Hematopoietic multipotent progenitor cell treated with erythropoietin and hydrocortisone succinate and interleukin-3 and kit ligand, for 4 days (in vitro differentiated cells): ENCODE results near the gene SLC26A3.
"Not testable (repeated sequence)": the region's sequence is repeated elsewhere in the genome, so short reads cannot be mapped to it uniquely, and the experiment has no call there.

Source experiments
- DNase-seq: peaks from one replicate; pipeline ENCODE4 v3.0.0-alpha.2; 2015

The SLC26A3 gene

DNA sequence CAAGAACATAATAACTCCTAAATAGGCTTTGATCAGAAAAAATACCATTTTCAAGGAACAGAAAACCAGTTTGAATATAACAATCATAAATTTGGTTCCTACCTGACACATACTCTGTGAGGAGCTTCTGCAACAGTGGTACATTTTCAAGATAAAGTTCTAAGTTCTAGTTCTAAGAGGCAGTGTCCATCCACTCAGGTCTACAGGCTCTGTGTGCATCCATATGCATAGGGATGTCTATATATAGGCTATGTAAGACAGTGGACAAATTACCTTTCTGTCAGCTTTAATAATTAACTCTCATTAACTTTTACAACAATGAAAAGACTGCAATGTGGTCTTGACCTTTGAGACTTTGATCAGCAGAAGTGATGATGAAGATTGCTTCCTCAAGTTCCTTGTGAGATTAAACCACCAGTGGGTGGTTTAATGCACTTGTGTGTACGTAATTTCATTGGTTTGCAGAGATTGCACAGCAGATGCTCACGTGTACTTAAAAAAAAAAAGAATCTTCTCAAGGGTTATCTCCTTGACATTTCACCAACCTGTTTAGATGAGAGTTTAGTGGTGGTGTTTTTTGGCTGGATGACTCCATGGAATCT is at the start of gene SLC26A3:
Gene SLC26A3 (minus strand): TSS at position 215 of the 602 bp plus-strand sequence. CDS start 8,714 bp downstream, outside the sequence.
- DNase-seq, result no peak

DNA sequence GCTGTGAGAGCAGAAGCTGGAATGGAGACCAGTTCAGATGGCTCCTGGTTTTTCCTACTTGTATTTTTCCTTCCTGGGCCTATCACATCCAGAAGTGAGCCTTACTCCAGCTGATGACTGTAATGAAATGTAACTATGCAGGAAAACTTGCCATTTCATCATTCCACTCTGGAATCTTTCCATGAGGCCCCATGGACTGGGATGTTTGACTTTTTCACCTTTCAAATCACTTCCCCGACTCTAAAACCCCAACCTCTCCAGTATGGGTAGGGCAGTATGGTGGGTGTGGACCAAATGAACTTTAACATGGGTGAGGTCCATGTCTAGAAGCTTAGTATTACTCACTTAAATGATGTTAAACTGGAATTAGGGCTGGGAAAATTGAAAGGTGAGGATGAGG is 47.6 kb upstream of the SLC26A3 start:
- DNase-seq, result no peak

DNA sequence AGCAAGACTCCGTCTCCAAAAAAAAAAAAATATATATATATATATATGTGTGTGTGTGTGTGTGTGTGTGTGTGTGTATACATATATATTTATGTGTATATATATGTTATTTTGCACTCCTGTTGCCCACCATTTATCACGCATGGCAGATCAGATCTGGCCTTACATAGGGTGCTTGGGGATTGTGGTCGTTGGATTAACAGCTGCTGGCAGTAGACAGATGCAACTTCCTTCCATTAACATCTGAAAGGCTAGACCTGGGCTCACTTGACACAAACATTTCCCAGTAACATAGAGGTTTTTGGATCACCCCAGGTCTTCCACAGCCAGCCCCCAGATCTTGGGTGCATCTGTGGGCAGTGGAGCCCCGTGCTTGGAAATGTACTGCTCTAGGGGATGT is 47.2 kb upstream of the SLC26A3 start:
- DNase-seq, result peak; percentile 28

DNA sequence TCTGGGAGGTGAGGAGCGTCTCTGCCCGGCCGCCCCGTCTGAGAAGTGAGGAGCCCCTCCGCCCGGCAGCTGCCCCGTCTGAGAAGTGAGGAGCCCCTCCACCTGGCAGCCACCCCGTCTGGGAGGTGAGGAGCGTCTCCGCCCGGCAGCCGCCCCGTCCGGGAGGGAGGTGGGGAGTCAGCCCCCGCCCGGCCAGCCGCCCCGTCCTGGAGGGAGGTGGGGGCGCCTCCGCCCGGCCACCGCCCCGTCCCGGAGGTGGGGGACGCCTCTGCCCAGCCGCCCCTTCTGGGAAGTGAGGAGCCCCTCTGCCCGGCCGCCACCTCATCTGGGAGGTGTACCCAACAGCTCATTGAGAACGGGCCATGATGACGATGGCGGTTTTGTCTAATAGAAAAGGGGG is 45.2 kb upstream of the SLC26A3 start:
- DNase-seq, result not testable (repeated sequence)

DNA sequence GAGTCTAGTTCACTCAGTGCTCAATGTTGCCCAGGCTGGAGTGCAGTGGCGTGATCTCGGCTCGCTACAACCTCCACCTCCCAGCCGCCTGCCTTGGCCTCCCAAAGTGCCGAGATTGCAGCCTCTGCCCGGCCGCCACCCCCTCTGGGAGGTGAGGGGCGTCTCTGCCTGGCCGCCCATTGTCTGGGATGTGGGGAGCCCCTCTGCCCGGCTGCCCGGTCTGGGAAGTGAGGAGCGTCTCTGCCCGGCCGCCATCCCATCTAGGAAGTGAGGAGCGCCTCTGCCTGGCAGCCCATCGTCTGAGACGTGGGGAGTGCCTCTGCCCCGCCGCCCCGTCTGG is 44.8 kb upstream of the SLC26A3 start:
- not testable (repeated sequence) for DNase-seq

DNA sequence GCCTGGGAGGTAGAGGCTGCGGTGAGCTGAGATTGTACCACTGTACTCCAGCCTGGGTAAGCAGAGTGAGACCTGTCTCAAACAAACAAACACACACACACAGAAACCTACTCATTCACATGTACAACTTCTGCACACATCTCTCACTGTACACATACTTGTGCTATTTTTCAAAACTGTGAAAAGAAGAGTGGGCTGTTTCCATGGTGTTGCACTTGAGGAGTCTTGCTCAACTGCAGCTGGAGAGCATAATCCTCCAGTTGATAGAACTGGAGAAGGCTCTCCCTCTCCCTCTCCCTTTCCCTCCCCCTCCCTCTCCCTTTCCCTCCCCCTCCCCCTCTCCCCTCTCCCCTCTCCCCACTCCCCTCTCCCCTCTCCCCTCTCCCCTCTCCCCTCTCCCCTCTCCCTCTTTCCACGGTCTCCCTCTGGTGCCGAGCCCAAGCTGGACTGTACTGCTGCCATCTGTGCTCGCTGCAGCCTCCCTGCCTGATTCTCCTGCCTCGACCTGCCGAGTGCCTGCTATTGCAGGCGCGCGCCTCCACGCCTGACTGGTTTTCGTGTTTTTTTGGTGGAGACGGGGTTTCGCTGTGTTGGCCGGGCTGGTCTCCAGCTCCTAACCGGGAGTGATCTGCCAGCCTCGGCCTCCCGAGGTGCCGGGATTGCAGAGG is 44.3 kb upstream of the SLC26A3 start:
- DNase-seq, result no peak

DNA sequence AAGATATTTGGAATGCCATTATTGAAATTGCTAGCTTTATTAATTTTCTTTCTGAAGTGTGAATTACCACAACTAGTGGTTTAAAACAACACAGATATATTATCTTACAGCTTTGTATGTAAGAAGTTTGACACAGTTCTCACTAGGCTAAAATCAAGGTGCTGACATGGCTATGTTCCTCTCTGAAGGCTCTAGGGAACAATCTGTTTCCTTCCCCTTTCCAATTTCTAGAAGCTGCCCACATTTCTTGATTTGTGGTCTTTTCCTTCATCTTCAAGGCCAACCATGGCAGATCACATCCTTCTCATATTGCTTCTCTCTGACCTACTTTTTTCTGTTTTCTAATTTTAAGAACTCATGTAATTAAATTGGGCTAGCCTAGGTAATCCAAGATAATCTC is 43.3 kb upstream of the SLC26A3 start:
- peak; percentile 68 for DNase-seq

DNA sequence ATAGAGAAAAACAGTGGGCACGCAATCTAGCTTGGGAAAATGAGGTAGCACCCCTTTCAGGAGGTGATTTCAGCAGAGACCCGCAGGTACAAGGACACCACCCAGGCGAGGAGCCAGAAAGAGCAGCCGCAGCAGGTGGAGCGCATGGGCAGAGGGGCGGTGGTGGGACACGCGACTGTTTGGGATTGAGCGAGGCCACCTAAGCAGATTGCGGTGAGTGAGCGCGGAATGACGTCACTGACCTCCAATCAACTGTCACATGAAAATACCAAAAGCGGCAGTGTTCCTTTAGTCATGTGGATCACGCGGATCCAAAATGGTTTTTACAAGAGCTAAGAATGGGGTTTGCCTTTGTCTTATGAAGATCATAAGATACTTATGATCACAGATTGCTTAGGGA is 40.2 kb upstream of the SLC26A3 start:
- no peak for DNase-seq

DNA sequence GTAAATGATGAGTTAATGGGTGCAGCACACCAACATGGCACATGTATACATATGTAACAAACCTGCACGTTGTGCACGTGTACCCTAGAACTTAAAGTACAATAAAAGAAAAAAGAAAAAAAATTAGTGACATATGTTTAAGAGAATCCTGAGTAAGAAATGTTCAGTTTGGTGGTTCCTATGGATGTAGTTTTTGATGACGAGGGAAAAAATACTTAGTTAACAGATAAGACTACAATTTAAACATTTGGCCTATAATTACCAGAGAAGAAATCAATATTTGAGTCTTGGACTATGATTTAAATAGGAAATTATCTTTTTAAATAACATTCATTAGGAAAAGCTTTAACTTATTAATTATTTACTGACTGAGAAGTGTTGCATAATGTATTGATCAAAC is 39.2 kb upstream of the SLC26A3 start:
- no peak for DNase-seq

DNA sequence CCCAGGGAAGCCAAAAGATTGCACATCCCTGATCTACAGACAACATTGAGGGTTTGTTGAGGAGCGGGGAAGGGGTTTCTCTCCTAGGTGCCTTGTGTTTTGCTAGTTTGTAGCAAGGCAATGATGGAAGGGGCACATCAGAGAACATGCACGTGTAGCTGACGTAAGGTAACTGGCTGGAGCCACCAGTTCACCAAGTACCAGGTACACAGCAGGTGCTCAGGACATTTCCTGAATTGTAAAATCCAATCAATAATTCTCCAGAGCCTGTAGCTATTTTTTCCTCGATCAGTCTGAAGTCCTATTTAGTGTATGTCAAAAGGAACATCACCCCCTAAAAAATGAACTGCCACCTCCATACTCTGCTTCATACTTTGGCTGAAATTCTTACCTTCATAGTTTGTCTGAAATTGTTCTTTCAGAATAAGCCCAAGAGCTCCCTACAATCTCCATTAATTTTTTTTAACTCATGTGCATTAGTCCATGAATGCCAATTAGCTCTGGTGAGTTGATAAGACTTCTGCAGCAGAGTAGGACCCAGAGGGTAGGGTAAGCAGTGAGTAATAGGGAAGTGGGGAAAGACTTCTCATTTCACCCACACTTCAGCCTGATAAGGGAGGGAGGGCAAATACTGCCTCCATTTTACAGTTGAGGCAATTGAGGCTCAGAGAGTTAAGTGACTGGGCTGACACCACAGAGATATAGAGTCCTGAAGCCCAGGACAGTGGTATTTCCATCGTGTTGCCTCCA is 36.0 kb upstream of the SLC26A3 start:
- peak; percentile 88 for DNase-seq

DNA sequence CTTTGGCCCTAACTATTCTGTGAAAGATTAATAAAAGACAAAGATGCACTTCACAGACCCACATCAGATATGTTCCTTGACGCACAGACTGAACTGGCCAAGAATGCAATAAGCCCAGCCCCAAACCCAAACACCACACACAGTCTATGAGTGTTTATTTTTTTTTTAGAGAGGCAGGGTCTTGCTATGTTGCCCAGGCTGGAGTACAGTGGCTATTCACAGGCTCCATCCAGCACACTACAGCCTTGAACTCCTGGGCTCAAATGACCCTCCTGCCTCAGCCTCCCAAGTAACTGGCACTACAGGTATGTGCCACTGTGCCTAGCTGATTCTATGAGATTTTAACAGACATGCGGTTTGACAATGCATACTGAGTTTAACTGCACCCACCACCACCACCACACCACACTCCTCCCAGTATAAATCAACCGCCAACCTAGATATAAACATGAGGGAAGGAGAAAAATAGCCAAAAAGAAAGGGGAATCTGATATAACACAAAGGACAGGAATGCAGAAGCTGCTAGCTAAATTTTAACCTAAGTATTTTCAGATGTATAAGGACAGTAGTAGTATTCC is 35.1 kb upstream of the SLC26A3 start:
- peak; percentile 64 for DNase-seq

DNA sequence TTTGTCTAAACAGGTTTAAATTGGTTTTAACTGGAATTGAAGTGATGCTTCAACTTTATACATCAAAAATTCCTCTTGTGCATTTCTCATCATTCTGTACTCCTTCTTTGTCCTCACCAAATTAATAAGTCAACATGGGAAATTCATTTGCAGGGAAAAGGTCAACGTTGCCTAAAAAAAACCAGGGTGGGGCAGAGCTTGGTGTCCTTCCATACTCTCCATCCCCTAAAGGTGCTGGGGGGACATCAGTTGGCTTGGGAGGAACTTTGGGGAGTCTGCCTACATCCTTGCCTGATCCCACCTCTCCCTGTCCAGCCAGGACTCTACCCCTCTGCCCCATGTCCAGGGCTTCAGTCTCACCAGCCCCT is 34.1 kb upstream of the SLC26A3 start:
- no peak for DNase-seq

DNA sequence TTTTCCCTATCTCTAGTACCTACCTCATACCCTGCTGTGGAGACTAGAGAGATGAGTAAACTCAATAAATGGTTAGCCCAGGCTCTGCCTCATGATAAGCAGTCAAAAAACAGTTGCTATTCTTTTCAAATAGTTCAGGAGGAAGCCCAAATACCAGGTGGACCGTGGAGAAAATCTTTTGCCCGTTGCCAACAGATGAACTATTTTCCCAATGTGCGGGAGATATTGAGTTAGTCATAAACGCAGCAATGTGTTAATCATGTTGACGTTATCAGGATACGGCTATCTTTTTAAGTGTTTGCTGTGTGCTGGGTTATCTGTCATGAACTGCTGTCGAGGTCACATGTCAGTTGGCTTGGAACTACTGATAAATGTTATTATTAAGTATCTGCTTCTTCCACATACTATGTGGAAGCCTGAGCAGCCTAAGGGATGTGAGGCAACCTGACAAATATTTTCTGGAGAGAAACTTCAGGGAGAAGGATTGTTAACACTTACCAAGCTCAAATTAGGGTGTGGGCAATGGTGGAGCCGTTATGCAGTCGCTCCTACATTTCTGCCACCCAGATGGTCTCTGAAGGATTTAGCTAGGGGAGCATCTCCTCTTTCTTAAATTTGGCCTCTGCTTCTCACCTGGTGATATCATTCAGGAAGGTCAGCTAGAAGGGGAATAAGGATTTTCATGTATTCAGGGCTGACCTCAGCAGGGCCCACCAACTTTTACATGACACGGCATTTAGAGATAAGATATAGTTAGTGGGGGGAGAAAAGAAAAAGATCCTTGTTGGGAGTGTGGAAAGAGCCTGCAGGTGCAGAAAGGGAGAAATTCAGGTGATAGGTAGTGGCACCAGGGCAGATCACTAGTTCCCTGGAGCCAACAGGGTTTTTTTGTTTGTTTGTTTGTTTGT is 33.5 kb upstream of the SLC26A3 start:
- DNase-seq, result peak; percentile 96

DNA sequence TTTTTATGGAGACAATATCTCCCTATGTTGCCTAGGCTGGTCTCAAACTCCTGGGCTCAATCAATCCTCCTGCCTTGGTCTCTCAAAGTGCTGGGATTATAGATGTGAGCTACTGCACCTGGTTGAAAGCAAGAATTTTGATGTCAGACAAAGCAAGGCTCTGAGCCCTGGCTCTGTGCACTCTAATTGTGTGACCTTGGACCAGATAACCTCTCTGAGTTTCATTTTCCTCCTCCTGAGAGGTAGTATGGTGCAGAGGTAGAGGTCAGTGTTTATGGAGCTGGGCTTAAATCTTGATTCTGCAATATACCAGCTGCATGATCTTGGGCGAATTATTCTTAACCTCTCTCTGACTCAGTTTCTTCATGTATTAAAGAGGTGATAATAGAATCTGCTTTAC is 31.4 kb upstream of the SLC26A3 start:
- no peak for DNase-seq

DNA sequence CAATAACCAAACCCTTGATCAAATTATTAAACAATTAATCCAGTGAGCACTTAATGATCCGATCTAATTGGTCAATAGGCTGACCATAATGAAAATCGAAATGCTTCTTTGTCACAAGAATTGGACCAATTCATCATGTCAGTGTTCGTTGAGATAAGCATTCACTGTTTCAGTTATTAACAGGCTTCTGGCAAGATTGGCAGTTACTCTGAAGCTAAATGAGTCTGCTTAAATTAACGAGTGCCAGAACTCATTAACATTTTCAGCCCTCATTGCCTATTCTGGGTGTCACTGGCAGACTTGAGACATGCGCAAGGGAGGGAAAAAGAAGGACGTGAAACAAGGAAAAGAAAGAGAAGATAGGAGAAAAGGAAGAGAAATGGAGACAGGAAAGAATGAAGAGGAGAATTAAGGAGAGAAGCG is 30.7 kb upstream of the SLC26A3 start:
- peak; percentile 86 for DNase-seq

DNA sequence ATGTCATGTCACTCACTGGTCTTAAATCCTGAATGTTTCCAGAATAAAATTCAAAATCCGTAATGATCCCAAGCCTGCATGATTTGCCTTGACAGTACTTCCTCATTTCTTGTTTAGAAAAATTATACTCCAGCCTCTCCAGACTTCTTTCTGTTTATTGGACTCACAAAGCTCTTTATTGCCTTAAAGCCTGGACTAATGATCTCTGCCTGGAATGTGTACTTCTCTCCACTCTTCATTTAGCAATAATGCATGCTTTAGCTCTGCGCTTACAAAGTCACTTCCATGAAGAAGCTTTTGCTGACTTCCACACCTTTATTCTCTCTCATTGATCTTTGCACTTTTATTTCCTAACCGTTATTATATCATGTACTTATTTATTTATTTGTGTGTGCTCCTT is 27.4 kb upstream of the SLC26A3 start:
- no peak for DNase-seq

DNA sequence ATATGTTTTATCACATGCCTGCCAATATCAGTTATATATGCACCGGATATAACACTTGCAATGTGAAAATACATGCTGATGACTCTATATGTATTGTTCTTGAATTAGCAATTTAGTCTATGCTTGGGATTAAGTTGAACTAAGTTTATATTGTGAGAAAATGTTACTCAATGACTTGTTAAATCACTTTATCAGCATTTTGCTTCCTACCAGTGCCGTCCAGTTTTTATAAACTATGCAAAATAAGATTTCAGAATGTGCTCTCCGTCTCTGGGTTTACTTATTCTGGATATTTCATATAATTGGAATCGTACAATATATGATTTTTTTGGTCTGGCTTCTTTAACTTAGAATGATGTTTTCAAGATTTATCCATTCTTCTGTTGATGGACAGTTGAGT is 25.5 kb upstream of the SLC26A3 start:
- DNase-seq, result no peak

DNA sequence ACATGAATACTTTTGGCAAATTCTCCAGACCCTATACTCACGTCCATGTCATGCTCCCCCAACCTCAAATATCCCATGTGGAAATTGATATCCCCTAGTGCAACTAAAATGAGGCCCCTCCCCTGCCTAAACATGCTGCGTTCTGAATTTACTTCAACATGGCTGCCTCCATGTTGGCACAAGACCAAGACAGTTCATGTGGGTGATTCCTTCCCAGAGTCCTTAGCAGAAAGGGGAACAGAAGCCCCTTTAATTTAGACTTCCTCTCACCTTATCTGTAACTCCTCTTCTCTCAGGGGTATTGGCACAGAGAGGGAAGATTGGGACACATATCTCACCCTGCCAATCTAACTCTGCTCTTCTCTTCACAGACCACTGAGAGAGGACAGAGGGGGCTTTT is 24.5 kb upstream of the SLC26A3 start:
- DNase-seq, result peak; percentile 52

DNA sequence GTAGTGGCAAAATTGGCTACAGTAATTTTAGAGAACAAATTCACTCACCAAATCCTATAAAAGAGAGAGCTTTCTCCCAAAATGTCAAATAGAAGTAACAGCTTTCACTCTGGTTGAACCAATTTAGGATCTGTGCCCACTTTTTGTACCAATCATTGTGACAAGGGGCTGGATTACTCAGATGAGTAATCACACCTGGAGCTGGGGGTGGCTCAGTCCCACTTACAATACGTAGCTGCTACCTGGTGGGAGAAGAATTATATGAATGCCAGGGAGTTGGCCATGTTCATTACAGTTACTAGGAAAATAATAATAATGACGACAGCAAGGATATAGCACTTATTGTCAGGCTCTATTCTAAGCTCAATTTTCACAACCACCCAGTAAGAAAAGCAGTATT is 23.4 kb upstream of the SLC26A3 start:
- DNase-seq, result no peak

DNA sequence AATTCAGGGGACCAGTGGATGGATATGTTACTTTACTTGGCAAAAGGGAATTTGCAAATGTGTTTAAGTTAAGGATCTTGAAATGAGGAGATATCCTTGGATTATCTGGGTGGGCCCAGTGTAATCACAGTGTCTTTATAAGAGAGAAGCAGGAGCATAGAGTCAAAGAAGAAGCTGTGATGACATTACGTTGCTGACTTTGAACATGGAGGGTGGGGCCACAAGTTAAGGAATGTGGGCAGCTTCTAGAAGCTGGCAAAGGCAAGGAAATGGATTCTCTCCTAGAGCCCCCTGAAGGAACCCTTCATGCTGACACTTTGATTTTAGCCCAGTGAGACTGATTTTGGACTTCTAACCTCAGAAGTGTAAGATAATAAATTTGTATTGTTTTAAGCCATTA is 21.8 kb upstream of the SLC26A3 start:
- no peak for DNase-seq

DNA sequence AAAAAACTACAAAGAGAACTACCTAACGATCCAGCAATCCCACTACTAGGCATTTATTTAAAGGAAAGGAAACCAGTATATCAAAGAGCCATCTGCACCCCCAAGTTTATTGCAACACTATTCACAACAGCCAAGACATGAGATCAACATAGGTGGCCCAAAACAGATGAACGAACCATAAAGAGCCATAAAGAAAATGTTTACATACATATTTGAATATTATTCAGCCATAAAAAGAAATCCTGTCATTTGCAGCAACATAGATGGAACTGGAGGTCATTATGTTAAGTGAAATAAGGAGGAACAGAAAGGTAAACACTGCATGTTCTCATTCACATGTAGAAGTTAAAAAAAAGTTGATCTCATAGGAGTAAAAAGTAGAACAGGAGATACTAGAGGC is 15.6 kb upstream of the SLC26A3 start:
- no peak for DNase-seq

DNA sequence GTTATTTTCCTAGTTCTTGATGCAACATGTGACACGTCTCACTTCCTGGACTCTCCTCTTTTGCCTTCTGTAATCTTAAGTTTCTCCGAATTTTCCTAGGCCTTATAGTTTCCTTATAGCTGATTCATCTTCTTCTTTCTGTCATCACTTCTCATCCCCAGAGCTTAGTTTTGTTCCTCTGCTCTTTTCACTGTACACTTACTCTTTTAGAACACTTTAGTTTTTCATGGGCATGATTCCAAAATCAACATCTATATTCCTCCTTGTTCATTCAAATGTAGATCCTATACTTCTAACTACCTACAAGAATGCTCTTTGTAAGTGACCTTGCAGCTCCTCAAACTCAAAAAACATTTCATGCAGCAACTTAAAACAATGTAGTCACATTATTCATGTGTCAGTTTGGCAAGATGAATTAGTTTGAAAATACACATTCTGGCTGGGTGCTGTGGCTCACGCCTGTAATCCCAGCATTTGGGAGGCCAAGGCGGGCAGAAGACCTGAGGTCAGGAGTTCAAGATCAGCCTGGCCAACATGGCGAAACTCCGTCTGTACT is 13.1 kb upstream of the SLC26A3 start:
- no peak for DNase-seq
